Measurements from ENCODE around the gene PDP2.

DNA sequence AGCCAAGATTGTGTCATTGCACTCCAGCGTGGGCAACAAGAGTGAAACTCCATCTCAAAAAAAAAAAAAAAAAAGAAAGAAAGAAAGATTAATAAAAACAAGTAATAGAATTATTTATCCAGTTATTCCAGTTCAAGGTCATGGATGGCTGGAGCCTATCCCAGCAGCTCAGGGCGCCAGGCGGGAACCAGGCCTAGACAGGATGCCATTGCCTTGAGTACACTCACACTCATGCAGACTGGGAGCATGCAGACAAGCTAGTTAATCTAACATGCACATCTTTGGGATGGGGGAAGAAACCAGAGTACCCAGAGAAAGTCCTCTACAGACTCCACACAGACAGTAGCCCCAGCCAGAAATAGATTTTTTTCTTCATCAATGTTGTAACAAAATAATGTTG, 17.9 kb downstream of the PDP2 start:
- TF ChIP-seq, protein P1, sequence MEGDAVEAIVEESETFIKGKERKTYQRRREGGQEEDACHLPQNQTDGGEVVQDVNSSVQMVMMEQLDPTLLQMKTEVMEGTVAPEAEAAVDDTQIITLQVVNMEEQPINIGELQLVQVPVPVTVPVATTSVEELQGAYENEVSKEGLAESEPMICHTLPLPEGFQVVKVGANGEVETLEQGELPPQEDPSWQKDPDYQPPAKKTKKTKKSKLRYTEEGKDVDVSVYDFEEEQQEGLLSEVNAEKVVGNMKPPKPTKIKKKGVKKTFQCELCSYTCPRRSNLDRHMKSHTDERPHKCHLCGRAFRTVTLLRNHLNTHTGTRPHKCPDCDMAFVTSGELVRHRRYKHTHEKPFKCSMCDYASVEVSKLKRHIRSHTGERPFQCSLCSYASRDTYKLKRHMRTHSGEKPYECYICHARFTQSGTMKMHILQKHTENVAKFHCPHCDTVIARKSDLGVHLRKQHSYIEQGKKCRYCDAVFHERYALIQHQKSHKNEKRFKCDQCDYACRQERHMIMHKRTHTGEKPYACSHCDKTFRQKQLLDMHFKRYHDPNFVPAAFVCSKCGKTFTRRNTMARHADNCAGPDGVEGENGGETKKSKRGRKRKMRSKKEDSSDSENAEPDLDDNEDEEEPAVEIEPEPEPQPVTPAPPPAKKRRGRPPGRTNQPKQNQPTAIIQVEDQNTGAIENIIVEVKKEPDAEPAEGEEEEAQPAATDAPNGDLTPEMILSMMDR (IDR thresholded peaks at IDR 0.05; ENCODE audit: low read length), result no peak
- TF ChIP-seq EZH2 (IDR thresholded peaks at IDR 0.05; ENCODE audit: borderline replicate concordance, low read length), result no peak

Data from OCI-LY1 (cell line).